H1 (cell line): ENCODE results near the gene C16orf90. TPM values are rescaled to one million over a fixed set of nuclear protein-coding genes. Genes with fewer than 3 reads are reported as not detected.
"Not testable (repeated sequence)": the region's sequence is repeated elsewhere in the genome, so short reads cannot be mapped to it uniquely, and the experiment has no call there.

Experiments used
- CTCF ChIA-PET: fragments of 300-600 bp; sonication (Branson Sonifier 250); formaldehyde crosslinking; loops from one replicate; lab custom pipeline; 2021; ENCODE audit not compliant: partially characterized antibody; lab: Charles Lee
- POLR2A ChIA-PET: fragments of 300-600 bp; sonication (Branson Sonifier 250); formaldehyde crosslinking; loops from one replicate; lab custom pipeline; 2021; ENCODE audit warnings: inconsistent platforms; ENCODE audit not compliant: partially characterized antibody; lab: Charles Lee
- DNase-seq, 2 experiments: peaks; one replicate each; pipeline versions ENCODE4 v3.0.0 to v3.0.0-alpha.2; 2010 to 2022; ENCODE audit warnings: low spot score in 2 of 2, low read depth in 1 of 2, mixed read lengths in 1 of 2
- FAIRE-seq: peaks from 2 replicates; lab custom pipeline; 2011; peaks lifted over from hg19 to GRCh38; lab: Jason Lieb, UNC
- H2AFZ ChIP-seq: 2 replicates; pipeline ENCODE4 v1.8.1; 2012; ENCODE audit warnings: low read length, inconsistent platforms
- H2AK5ac ChIP-seq: 2 replicates; pipeline ENCODE4 v1.6.1; 2013; ENCODE audit warnings: low read depth, low read length
- H2BK120ac ChIP-seq: replicated peaks from 2 replicates; pipeline ENCODE3; 2013; ENCODE audit warnings: low read depth, low read length, inconsistent platforms
- H2BK12ac ChIP-seq: 2 replicates; pipeline ENCODE4 v1.6.1; 2013; ENCODE audit warnings: low read depth, low read length
- H2BK15ac ChIP-seq: 2 replicates; pipeline ENCODE4 v1.6.1; 2013; ENCODE audit warnings: low read length
- H2BK20ac ChIP-seq: 2 replicates; pipeline ENCODE4 v1.6.1; 2013; ENCODE audit warnings: low read length
- H2BK5ac ChIP-seq: 2 replicates; pipeline ENCODE4 v1.6.1; 2013; ENCODE audit warnings: low read depth, low read length
- H3K14ac ChIP-seq: 2 replicates; pipeline ENCODE4 v1.6.1; 2013; ENCODE audit warnings: inconsistent platforms; ENCODE audit not compliant: insufficient read length
- H3K18ac ChIP-seq: 2 replicates; pipeline ENCODE4 v1.6.1; 2013; ENCODE audit warnings: low read length; ENCODE audit errors: extremely low read depth
- H3K23ac ChIP-seq: 2 replicates; pipeline ENCODE4 v1.6.1; 2013; ENCODE audit warnings: inconsistent platforms; ENCODE audit not compliant: insufficient read length
- H3K23me2 ChIP-seq: 2 replicates; pipeline ENCODE4 v1.6.1; 2013; ENCODE audit warnings: low read depth, low read length
- H3K27ac ChIP-seq: 2 replicates; pipeline ENCODE4 v1.6.1; 2011; ENCODE audit warnings: low read depth, low read length, inconsistent platforms
- H3K27me3 ChIP-seq, 4 experiments: replicated peaks in 1 of 4; 1 replicate in 1 of 4; 2 replicates in 3 of 4; pipeline versions ENCODE4 v1.6.1 to v1.8.1; 2011 to 2013; ENCODE audit warnings: low read length in 3 of 4, mild to moderate bottlenecking in 3 of 4, inconsistent platforms in 2 of 4, mixed read lengths in 2 of 4, moderate library complexity in 1 of 4; ENCODE audit not compliant: control insufficient read depth in 3 of 4, insufficient read depth in 3 of 4; ENCODE audit errors: extremely low read depth in 1 of 4
- H3K36me3 ChIP-seq, 4 experiments: 2 replicates each; pipeline versions ENCODE4 v1.6.1 to v1.8.1; 2011 to 2013; ENCODE audit warnings: mild to moderate bottlenecking in 4 of 4, low read length in 3 of 4, moderate library complexity in 2 of 4, control low read depth in 1 of 4, inconsistent platforms in 1 of 4; ENCODE audit not compliant: insufficient read depth in 4 of 4, control insufficient read depth in 2 of 4
- H3K4ac ChIP-seq: replicated peaks from 2 replicates; pipeline ENCODE3; 2013; ENCODE audit warnings: low read length, low read depth, mixed read lengths, inconsistent platforms; ENCODE audit not compliant: insufficient read length
- H3K4me1 ChIP-seq, 4 experiments: replicated peaks in 1 of 4; 1 replicate in 1 of 4; 2 replicates in 3 of 4; pipeline versions ENCODE4 v1.6.1 to v1.8.1; 2011 to 2013; ENCODE audit warnings: low read length in 3 of 4, inconsistent platforms in 2 of 4, mixed read lengths in 1 of 4; ENCODE audit not compliant: insufficient read depth in 4 of 4, control insufficient read depth in 3 of 4
- H3K4me2 ChIP-seq, 2 experiments: 2 replicates each; pipeline versions ENCODE4 v1.6.1 to v1.8.1; 2011 to 2013; ENCODE audit warnings: low read depth in 2 of 2, low read length in 2 of 2, control low read depth in 1 of 2, inconsistent platforms in 1 of 2, mild to moderate bottlenecking in 1 of 2; ENCODE audit not compliant: insufficient read depth in 1 of 2
- H3K4me3 ChIP-seq, 4 experiments: fragments of 200-600, 300-600 bp in 1 of 4; sonication (generic), shearing (Covaris generic), sonication (Bioruptor Twin) in 1 of 4; 2 replicates each; pipeline versions ENCODE4 v1.5.1 to v1.8.1; 2011 to 2016; ENCODE audit warnings: low read length in 4 of 4, low read depth in 3 of 4, control low read depth in 2 of 4, inconsistent platforms in 2 of 4, mild to moderate bottlenecking in 2 of 4, mixed read lengths in 1 of 4, moderate library complexity in 1 of 4; ENCODE audit not compliant: insufficient read depth in 2 of 4; ENCODE audit errors: extremely low read depth in 1 of 4
- H3K56ac ChIP-seq: replicated peaks from 2 replicates; pipeline ENCODE3; 2013; ENCODE audit warnings: low read depth, mild to moderate bottlenecking, mixed read lengths, low read length, inconsistent platforms; ENCODE audit not compliant: insufficient read length
- H3K79me1 ChIP-seq: 2 replicates; pipeline ENCODE4 v1.6.1; 2013; ENCODE audit warnings: low read depth, low read length, control low read depth
- H3K79me2 ChIP-seq, 2 experiments: 2 replicates each; pipeline versions ENCODE4 v1.6.1 to v1.8.1; 2012 to 2013; ENCODE audit warnings: low read length in 2 of 2, mild to moderate bottlenecking in 2 of 2, inconsistent platforms in 1 of 2; ENCODE audit not compliant: insufficient read depth in 2 of 2, control insufficient read depth in 1 of 2
- H3K9ac ChIP-seq, 4 experiments: replicated peaks in 1 of 4; 1 replicate in 1 of 4; 2 replicates in 3 of 4; pipeline versions ENCODE4 v1.6.1 to v1.8.1; 2011 to 2013; ENCODE audit warnings: low read depth in 3 of 4, low read length in 3 of 4, control low read depth in 2 of 4, mild to moderate bottlenecking in 2 of 4, moderate library complexity in 2 of 4, inconsistent platforms in 1 of 4; ENCODE audit errors: extremely low read depth in 1 of 4
- H3K9me3 ChIP-seq, 2 experiments: 2 replicates each; pipeline versions ENCODE4 v1.6.1 to v1.8.1; 2012 to 2013; ENCODE audit warnings: mild to moderate bottlenecking in 2 of 2, moderate library complexity in 2 of 2, control low read depth in 1 of 2, inconsistent platforms in 1 of 2, low read depth in 1 of 2, low read length in 1 of 2, mixed read lengths in 1 of 2; ENCODE audit not compliant: insufficient read depth in 2 of 2
- H4K20me1 ChIP-seq, 2 experiments: replicated peaks in 1 of 2; 2 replicates each; pipeline versions ENCODE3 to v1.8.1; 2011 to 2013; ENCODE audit warnings: inconsistent platforms in 2 of 2, low read length in 2 of 2, mild to moderate bottlenecking in 1 of 2; ENCODE audit not compliant: insufficient read depth in 2 of 2, control insufficient read depth in 1 of 2
- H4K5ac ChIP-seq: 2 replicates; pipeline ENCODE4 v1.6.1; 2013; ENCODE audit warnings: low read length, low read depth, mixed read lengths, inconsistent platforms; ENCODE audit not compliant: insufficient read length
- H4K8ac ChIP-seq: 2 replicates; pipeline ENCODE4 v1.8.0; 2013; ENCODE audit warnings: mild to moderate bottlenecking, moderate library complexity, low read length, inconsistent platforms; ENCODE audit not compliant: insufficient read depth; ENCODE audit errors: extremely low read depth
- H4K91ac ChIP-seq: replicated peaks from 2 replicates; pipeline ENCODE3; 2013; ENCODE audit warnings: low read length, mixed read lengths, inconsistent platforms; ENCODE audit not compliant: insufficient read length
- WGBS, 2 experiments: shearing (Covaris generic) in 1 of 2; methylation state at CpG; one replicate each; pipeline versions ENCODE4 v1.1.6 to v1.1.7; 2013 to 2015; ENCODE audit warnings: low lambda C conversion rate in 2 of 2, mixed read lengths in 2 of 2, inconsistent platforms in 1 of 2, low coverage in 1 of 2, missing lambda C conversion rate in 1 of 2; ENCODE audit not compliant: insufficient replicate concordance in 2 of 2, insufficient coverage in 1 of 2, insufficient read length in 1 of 2; ENCODE audit errors: extremely low coverage in 1 of 2, missing lambda C conversion rate in 1 of 2; 5-methylcytosine and 5-hydroxymethylcytosine counted together
- polyA plus RNA-seq, 7 experiments: library from polyadenylated mRNA; depleted of rRNA in 3 of 7; stranded (reverse) in 5 of 7; unstranded in 2 of 7; fragments of >200 nt in 5 of 7; fragments of 200-250 nt in 2 of 7; gene quantifications; 1 replicate in 5 of 7; 2 replicates in 1 of 7; 4 replicates in 1 of 7; pipeline versions ENCODE4 v1.2.1 to v1.2.3, GENCODE V29; 2011 to 2013; ENCODE audit warnings: missing spikeins in 2 of 7, mixed read lengths in 2 of 7
- total RNA-seq: library from RNA; stranded (reverse); fragmentation: NEBNext Ultra II Directional; extraction: Animal tissue kit (Norgen Biotek cat#: 25700); gene quantifications from 2 replicates; pipeline ENCODE4 v1.2.1, GENCODE V29; 2021

C16orf90 gene
- total and polyA plus RNA-seq, 2 of the 8 experiments (the other 6 are each of a cell fraction or from before 2014, with no cell fraction given), result not detected

DNA sequence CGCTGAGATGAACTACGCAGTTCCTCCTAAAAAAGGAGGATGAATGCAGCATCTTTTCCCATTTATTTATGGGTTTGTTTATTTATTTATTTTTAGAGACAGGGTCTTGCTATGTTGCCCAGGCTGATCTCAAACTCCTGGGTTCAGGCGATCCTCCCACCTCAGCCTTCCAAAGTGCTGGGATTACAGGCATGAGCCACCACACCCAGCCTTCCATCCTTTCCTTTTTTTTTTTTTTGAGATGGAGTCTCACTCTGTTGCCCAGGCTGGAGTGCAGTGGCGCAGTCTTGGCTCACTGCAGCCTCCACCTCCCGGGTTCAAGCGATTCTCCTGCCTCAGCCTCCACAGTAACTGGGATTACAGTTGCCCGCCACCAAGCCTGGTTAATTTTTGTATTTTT lies 20.4 kb downstream of the C16orf90 start:
- not testable (repeated sequence) for H3K9ac ChIP-seq, DNase-seq, H3K14ac ChIP-seq, FAIRE-seq, H3K9me3 ChIP-seq, H3K4me3 ChIP-seq, H4K5ac ChIP-seq, H2BK5ac ChIP-seq, H4K8ac ChIP-seq, H3K23me2 ChIP-seq, H3K27ac ChIP-seq, H3K4me2 ChIP-seq, H2BK15ac ChIP-seq, H2AK5ac ChIP-seq, H3K4ac ChIP-seq, H3K27me3 ChIP-seq, H3K23ac ChIP-seq, H2AFZ ChIP-seq, H3K18ac ChIP-seq, H2BK20ac ChIP-seq, H4K91ac ChIP-seq, H3K4me1 ChIP-seq, H2BK12ac ChIP-seq, H3K36me3 ChIP-seq, H3K56ac ChIP-seq, H2BK120ac ChIP-seq
- ChIA-PET CTCF (interaction anchor here (0.9 kb wide), 1 partner anchor 17 kb away, joined by 4 read pairs; no protein-coding TSS in a partner anchor), POLR2A (interaction anchor here (1.0 kb wide), 1 partner anchor 16 kb away, joined by 3 read pairs; no protein-coding TSS in a partner anchor)
- WGBS, 2 experiments, result 91% methylated on average over 5 of the region's 7 CpGs; no CpG with 5 or more reads in 1 of the 2 experiments
- Histone ChIP-seq H4K20me1 (peaks cover 10 to 11% of the 10 kb centered on the region in 2 experiments), H3K79me1 (peaks cover 12% of the 10 kb centered on the region), H3K79me2 (peaks cover 0 to 67% of the 10 kb centered on the region in 2 experiments; a peak in 3 of 4 replicates)
